DMS53 treated with DMSO at 0.1 percent for 48 hours (cell line): Measurements from ENCODE around the gene SFMBT2.
"Not testable (repeated sequence)": the region's sequence is repeated elsewhere in the genome, so short reads cannot be mapped to it uniquely, and the experiment has no call there.

Experiments used
- DNase-seq: peaks from one replicate; lab custom pipeline; 2025; ENCODE audit not compliant: unreplicated experiment; lab: John Stamatoyannopoulos, UW

SFMBT2 gene

GRCh38 chr10:7300384-7300971 lies 110.4 kb downstream of the SFMBT2 start:
- no peak for DNase-seq

- not testable (repeated sequence) for DNase-seq
These were observed 111.1 kb downstream of the SFMBT2 start for GRCh38 chr10:7299601-7300325.

- no peak for DNase-seq
These were observed 112.3 kb downstream of the SFMBT2 start for GRCh38 chr10:7298495-7298894.

GRCh38 chr10:7297094-7297493 lies 113.7 kb downstream of the SFMBT2 start:
- no peak for DNase-seq

DNA sequence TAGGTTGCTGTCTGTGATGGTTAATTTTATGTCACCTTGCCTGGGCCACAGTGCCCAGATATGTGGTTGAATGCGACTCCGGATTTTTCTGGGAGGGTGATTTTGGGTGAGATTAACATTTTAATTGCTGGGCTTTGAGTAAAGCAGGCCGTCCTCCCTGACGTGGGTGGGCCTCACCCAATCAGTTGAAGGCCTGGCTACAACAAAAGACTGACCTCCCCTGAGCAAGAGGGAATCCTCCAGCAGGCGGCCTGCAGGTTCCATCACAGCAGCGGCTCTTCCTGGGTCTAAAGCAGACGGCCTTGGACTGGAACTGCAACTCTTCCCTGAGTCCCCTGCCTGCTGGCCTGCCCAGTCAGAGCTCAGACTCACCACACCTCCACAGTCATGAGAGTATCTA lies 114.2 kb downstream of the SFMBT2 start:
- DNase-seq, result no peak

DNA sequence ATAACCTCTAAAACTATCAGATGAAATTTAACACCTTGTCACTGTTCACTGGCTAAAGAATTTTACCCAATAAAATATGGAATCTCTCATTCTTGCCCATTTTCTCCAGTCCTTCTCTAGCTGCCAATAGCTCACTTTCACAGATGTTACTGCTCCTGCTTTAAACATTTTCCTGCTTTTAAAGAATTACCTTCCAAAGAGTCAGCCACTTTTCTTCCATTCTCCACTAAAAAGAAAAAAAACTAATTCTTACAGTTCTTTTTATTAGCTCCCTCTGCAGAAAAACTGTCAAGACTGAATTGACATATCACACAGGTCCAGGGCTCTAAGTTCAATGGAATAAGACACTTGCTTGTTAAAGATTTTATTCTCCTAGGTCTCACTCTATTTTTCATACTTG lies 114.8 kb downstream of the SFMBT2 start:
- DNase-seq, result no peak

- no peak for DNase-seq
These were observed 117.4 kb downstream of the SFMBT2 start for GRCh38 chr10:7293378-7293920.

DNA sequence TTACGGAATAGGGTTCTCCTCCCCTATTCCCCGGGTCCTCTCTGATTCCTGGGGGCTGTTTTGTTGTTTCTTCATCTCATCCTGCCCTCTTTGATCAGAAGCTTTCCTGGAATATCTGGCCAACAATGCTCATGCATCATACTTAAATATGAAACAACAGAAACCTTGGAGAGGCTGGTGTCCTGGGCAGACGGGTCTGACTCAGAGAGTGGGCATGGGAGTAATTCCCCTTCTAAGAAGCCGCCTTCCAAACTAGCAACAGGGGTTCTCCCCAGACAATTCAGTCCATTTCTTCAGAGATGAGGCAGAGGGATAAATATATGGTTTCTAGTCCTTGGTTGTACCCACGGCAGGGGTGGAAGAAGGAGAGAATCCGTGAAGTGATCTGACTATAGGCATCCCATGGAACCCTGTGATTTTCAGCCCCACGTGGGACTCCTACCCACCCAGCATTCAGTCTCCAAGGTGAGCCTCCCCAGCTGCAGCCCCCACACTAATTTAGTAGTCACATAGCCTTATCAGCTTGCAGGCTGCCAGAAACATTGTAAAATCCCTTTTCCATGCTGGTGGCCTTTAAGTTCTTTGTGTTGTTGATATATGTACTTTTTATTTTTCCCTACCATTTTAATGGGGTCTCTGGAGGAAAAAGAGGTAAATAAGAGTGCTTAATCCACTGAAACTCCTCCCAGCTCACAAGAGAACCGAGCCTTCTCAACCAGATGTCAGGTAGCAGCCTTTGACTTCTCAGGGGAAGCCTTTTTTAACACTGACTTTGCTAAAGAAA lies 119.2 kb downstream of the SFMBT2 start:
- DNase-seq, result no peak

- no peak for DNase-seq
These were observed 122.7 kb downstream of the SFMBT2 start for GRCh38 chr10:7288060-7288690.

DNA sequence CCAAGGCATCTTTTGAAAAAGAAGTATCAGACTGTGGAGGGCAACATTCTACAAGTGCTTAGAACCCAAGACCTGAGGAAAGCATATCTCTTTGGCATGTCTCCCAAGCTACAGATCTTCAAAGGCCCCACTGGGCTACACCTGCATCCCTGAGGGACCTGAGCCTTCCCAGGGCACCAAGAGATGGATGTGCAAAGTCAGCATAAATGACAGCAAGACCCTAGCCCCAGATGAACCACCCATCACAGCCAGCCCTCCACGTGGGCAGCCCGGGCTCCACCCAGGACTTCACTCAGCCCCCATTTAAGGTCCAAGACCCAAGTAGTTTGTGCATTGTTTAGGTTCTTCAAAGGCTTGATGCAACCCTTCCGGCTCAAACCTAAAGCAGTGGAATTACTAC lies 123.5 kb downstream of the SFMBT2 start:
- no peak for DNase-seq

- DNase-seq, result no peak
These were observed 125.1 kb downstream of the SFMBT2 start for GRCh38 chr10:7285522-7286322.

DNA sequence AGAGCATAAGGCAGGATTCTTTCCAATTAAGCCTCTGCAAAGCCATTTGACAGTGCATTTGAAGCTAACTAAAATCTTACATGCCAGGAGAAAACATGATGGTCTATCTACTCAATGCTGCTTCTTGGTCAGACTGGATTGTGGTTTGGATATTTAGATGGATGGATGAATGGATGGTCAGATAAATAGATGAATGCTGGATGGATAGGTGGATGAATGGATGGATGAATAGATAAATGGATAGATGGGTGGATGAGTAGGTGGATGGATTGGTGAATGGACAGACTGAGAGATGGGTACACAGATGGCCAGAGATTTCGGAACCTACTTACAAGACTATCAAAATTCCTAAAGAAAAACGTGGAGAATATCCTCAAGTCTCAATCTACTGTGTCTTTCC lies 127.6 kb downstream of the SFMBT2 start:
- no peak for DNase-seq

DNA sequence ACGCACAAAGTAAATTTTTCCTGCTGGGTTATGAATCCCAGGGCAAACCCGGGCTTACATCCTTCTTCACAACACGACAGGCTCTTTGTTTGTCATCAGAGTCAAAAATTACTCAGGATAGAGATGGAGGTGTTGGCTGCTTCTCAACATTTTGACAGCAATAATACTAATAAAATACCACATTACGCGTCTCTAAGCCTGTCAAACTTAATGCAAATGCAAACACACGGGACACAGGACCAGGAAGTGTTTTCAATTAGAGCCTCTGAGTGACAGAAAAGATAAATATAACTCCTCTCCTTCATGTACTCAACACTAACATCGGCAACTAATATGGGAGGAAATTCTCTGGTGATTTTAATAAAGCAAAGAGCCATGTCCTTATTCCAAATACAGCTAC lies 128.4 kb downstream of the SFMBT2 start:
- DNase-seq, result no peak

GRCh38 chr10:7281429-7281828 lies 129.4 kb downstream of the SFMBT2 start:
- DNase-seq, result no peak

DNA sequence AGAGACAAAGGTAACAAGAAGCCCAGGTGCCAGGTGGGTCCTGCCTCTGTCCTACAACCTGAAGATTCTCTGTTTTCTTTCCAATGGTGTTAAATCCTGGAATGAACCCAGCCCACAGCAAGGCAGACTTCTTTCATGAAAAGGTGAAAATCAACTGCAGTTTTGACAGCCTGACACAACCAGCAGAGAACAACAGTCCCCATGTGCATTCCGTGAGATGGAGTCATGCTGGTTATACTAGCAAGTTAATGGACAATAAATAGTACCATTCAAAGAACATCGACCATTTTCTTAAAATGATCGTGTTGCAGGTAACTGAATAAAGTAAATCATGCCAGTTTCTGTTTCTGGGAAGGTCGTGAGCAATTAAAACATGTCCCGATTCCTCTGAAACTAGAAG lies 131.5 kb downstream of the SFMBT2 start:
- DNase-seq, result no peak

GRCh38 chr10:7277867-7278266 lies 133.0 kb downstream of the SFMBT2 start:
- DNase-seq, result no peak

DNA sequence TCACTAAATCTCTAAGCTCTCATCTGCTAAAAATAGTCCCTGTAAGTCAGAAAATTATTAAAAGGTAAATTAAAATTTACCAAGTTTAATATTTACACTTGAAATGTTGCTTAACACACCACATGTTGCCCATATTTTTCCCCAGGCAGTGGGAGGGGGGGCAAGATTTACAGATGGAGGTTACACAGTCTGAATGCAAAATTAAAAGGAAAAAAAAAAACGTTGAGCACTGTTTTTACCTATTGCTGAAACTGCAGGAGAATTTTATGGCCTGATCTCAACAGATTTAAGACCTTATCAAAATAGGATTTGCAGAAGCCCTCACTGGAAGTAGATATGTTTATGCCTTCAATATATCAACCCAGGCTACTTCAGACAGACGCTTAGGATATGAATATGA lies 133.4 kb downstream of the SFMBT2 start:
- no peak for DNase-seq

GRCh38 chr10:7275761-7276440 lies 134.9 kb downstream of the SFMBT2 start:
- DNase-seq, result no peak

DNA sequence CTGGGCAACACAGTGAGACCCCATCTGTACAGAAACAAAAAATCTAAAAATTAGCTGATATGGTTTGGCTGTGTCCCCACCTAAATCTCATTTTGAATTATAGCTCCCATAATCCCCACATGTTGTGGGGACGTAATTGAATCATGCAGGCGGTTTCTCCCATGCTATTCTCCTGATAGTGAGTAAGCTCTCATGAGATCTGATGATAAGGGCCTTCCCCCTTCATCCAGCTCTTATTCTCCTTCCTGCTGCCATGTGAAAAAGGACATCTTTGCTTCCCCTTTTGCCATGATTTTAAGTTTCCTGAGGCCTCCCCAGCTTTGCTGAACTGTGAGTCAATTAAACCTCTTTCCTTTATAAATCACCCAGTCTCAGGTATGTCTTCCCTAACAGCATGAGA lies 136.5 kb downstream of the SFMBT2 start:
- DNase-seq, result no peak

- no peak for DNase-seq
These were observed 138.8 kb downstream of the SFMBT2 start for GRCh38 chr10:7272008-7272407.
